ENCODE data around the gene EIF3J.
"Not testable (repeated sequence)": the region's sequence is repeated elsewhere in the genome, so short reads cannot be mapped to it uniquely, and the experiment has no call there.

The EIF3J gene, protein sequence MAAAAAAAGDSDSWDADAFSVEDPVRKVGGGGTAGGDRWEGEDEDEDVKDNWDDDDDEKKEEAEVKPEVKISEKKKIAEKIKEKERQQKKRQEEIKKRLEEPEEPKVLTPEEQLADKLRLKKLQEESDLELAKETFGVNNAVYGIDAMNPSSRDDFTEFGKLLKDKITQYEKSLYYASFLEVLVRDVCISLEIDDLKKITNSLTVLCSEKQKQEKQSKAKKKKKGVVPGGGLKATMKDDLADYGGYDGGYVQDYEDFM

GRCh38 chr15:44536962-44537734 is at the start of gene EIF3J:
TSS of gene EIF3J (plus strand) at chr15:44537147. CDS start at chr15:44537195, 48 bp downstream.
- peak; percentile 89 to 93 (median 92) for DNase-seq (ENCODE audit: low read depth in 2 of 3, low spot score in 1 of 3)

- DNase-seq (ENCODE audit: low read depth in 2 of 3, low spot score in 1 of 3) = no peak
Observed at GRCh38 chr15:44489464-44489863, 47.5 kb upstream of the EIF3J start.

DNA sequence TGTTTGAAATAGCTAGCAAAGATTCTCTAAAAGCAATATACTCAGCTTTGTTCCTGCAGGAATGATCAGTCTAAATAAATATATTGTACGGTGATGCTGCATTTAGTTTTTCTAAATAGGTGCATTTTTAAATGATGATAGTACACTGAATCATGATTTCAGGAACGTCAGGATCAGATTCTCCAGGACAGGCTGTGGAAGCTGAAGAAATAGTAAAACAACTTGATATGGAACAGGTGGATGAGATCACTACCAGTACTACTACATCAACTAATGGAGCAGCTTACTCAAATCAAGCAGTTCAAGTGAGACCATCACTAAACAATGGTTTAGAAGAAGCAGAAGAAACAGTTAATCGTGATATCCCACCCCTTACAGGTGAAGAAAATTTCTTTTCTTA is 46.3 kb upstream of the EIF3J start:
- DNase-seq (ENCODE audit: low read depth in 2 of 3, low spot score in 1 of 3) = no peak

DNA sequence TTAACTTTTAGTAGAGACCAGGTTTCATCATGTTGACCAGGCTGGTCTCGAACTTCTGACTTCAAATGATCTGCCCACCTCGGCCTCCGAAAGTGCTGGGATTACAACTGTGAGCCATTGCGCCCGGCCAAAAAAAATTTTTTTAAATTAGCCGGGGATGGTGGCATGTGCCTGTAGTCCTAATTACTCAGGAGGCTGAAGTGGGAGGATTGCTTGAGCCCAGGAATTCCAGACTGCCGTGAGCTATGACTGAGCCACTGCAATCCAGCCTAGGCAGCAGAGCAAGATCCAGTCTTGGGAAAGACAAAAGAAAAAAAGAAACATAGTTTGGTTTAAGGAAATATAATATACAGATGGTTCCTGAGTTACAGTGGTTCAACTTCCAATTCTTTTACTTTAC is 44.9 kb upstream of the EIF3J start:
- no peak for DNase-seq (ENCODE audit: low read depth in 2 of 3, low spot score in 1 of 3)

DNA sequence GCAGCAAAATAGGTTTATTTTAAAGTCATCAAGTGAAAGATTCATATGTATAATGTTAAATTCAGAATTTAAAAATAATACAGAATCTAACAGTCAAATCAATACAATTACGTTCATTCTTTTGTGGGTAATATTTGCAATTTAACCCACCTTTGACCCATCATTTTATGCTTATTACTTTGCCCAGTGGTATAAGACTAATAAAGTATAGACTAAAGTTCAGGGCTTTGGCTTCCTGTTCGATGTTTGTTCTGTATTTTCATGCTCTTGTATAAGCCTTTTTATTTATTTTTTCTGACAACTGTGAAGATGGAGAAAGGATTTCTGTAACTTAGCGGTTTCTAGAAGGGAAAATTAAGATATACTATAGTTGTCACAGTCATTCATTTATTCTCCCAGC is 44.3 kb upstream of the EIF3J start:
- DNase-seq (ENCODE audit: low read depth in 2 of 3, low spot score in 1 of 3) = no peak

GRCh38 chr15:44495562-44495961 is 41.4 kb upstream of the EIF3J start:
- no peak for DNase-seq (ENCODE audit: low read depth in 2 of 3, low spot score in 1 of 3)

- DNase-seq (ENCODE audit: low read depth in 2 of 3, low spot score in 1 of 3) = no peak
Observed at GRCh38 chr15:44500555-44500954, 36.4 kb upstream of the EIF3J start.

DNA sequence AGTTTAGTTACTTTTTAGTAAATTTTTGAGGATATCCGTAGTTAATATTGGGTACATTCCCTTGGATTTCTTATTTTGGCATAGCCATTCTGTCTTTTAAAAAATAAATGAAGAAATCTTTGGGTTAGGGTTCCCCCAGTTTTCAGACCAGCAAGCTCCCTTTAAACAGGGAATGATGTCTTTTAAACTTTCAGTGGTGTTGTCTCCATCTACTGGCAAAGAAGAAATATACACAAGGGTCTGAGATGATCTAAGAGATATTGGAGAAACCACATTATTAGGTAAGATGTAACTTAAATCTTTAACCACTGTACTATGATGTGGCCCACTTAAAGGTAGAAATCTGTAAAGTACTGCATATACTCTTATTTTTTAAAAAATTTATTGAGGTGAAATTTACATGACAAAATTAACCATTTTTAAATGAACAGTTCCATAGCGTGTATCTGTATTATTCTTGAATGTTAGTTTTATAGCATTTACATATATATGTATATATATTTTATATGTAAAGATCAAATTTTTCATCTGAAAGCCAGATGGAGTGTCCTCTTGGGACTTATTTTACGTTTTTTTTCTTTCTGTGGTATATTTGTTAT is 35.1 kb upstream of the EIF3J start:
- DNase-seq (ENCODE audit: low read depth in 2 of 3, low spot score in 1 of 3) = no peak

GRCh38 chr15:44516436-44516835 is 20.5 kb upstream of the EIF3J start:
- DNase-seq (ENCODE audit: low read depth in 2 of 3, low spot score in 1 of 3) = no peak

DNA sequence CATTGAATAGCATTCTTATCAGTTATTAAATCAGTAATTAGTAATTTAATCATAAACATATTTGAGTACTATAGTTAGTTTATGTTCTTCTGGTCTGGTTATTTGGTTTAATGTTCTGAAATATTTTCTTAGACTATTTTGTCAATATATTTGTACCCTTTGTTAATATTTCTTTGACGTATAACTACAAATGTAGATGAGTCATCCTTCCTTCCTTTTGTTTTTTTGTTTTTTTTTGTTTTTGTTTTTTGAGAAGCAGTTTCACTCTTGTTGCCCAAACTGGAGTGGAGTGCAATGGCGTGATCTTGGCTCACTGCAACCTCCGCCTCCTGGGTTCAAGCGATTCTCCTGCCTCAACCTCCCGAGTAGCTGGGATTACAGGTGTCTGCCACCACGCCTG is 17.4 kb upstream of the EIF3J start:
- DNase-seq (ENCODE audit: low read depth in 2 of 3, low spot score in 1 of 3) = no peak

- DNase-seq (ENCODE audit: low read depth in 2 of 3, low spot score in 1 of 3) = no peak
Observed at GRCh38 chr15:44525018-44525417, 11.9 kb upstream of the EIF3J start.

DNA sequence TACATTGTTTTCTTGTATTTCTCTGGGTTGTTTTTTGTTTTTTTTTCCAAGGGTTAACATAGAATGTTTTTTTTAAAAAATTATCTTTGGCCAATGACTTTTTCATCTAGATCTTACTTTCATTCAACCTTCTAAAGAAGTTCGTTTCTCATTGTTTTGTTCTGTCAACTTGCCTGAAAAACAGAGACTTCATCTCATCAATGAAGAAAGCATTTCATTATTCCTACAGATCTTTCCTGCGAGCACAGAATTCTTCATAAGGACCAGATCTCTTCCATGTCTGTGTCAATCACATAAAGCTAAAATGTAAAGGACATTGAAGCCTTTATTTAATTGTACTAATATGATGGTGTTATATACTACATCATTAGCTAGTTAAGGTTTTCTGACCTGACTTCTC is 9.7 kb upstream of the EIF3J start:
- no peak for DNase-seq (ENCODE audit: low read depth in 2 of 3, low spot score in 1 of 3)

DNA sequence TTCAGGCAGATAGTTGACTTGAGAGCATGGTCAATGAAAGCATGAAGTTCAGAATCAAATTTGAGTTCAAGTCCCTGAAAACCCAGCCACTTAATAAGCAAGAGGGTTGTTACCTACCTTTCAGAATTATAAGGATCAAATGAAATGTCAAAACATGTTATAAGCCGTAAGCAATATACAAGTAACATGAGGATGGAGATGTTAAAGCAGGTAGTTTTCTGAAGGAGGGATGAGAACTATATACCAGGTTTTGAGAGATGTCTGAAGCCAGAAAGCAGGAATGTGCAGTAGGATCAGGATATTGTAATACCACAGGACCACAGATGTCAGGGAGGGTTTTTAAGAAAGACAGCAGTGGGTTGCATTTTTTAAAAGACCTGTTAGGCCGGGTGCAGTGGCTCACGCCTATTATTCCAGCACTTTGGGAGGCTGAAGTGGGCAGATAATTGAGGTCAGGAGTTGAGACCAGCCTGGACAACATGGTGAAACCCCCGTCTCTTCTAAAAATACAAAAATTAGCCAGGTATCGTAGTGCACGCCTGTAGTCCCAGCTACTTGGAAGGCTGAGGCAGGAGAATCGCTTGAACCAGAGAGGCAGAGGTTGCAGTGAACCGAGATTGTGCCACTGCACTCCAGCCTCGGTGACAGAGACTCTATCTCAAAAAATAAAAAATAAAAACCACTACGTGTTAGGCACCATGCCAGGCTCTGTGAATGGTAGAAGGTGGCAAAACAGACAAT is 6.9 kb upstream of the EIF3J start:
- DNase-seq (ENCODE audit: low read depth in 2 of 3, low spot score in 1 of 3) = no peak

DNA sequence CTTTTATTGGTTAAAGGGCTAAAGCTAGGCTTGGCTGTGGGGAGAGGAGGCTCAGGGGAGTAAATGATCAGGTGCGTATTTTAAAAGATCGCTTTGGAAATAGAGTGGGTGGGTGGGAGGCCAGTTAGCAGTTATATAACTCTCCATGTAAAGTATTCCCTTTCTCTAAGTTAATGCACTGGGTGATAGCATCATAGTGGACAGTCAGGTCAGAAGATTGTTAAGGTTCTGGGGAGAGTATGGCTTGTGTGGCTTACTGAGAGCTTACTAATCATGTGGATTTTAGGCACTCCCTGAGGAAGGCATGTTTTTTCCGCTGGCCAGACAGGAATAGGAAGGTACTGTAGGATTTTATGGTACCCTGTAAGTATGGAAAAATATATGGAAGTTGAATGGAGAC is 6.3 kb upstream of the EIF3J start:
- no peak for DNase-seq (ENCODE audit: low read depth in 2 of 3, low spot score in 1 of 3)

DNA sequence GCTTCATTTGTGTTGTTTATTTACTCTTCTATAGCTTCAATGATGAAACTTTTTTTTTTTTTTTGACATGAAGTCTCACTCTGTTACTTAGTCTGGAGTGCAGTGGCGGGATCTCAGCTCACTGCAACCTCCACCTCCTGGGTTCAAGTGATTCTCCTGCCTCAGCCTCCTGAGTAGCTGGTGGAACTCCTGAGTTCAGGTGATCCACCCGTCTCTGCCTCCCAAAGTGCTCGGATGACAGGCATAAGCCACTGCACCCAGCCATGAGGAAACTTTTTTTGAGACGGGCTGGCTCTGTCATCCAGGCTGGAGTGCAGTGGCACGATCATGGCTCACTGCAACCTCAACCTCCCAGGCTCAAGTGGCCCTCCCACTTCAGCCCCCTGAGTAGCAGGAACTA is 4.7 kb upstream of the EIF3J start:
- DNase-seq (ENCODE audit: low read depth in 2 of 3, low spot score in 1 of 3) = not testable (repeated sequence)

DNA sequence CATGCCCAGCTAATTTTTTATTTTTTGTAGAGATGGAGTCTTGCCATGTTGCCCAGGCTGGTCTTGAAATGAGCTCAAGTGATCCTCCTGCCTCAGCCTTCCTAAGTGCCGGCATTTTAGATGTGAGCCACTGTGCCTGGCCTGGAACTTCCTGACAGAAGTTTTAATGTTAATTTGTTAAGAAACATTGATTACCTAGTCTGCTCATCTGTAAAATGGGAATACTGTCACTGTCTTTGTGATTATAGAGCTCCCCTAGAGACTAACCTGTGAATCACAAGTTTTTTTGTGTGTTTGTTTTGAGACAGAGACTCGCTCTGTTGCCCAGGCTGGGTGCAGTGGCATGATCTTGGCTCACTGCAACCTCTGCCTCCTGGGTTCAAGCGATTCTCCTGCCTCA is 4.3 kb upstream of the EIF3J start:
- no peak for DNase-seq (ENCODE audit: low read depth in 2 of 3, low spot score in 1 of 3)

DNA sequence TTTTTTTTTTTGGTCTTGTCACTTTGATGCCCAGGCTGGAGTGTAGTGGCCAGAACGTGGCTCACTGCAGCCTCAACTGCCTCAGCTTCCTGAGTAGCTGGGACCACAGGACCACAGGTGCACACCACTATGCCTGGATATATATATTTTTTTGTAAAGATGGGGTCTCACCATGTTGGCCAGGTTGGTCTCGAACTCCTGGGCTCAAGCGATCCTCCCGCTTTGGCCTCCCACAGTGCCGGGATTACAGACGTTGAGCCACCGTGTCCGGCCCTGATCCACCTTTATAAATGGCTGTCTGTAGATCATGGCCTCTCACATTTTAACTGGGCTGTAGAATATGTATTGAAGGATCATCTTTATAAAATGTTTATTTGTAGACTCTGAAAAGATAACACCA is 1.9 kb upstream of the EIF3J start:
- no peak for DNase-seq (ENCODE audit: low read depth in 2 of 3, low spot score in 1 of 3)

DNA sequence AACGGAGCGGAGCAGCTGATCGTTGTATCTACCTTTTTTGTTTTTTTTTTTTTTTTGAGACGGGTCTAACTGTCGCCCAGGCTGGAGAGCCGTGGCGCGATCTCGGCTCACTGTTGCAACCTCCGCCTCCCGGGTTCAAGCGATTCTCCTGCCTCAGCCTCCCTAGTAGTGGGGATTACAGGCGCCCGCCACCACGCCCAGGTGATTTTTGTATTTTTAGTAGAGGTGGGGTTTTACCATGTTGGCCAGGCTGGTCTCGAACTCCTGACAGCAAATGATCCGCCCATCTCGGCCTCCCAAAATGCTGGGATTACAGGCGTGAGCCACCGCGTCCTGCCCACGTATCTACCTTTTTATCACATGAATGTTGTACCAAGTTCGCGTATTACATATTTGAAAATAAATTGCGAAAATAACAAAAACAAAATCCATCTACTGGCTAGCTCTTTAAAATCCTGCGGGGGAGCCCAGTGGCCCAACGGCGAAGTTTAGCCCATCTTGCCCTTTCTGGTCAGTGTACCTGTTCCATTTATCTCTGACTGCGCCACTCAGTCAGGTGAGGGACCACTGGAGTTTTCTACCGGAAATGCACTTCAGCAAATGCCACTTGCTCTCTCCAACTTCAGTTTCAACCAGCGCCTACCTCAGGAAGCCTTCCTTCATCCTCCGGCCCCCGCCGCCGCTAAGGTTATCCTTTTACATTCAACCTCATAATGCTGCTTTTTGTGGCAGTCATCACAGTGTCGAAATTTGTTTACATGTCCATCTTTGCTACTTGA is 1.2 kb upstream of the EIF3J start:
- peak in 2 of 3 donors; percentile 8 to 24 for DNase-seq (ENCODE audit: low read depth in 2 of 3, low spot score in 1 of 3)

GRCh38 chr15:44536302-44536961 is 515 bp upstream of the EIF3J start:
- no peak for DNase-seq (ENCODE audit: low read depth in 2 of 3, low spot score in 1 of 3)

DNA sequence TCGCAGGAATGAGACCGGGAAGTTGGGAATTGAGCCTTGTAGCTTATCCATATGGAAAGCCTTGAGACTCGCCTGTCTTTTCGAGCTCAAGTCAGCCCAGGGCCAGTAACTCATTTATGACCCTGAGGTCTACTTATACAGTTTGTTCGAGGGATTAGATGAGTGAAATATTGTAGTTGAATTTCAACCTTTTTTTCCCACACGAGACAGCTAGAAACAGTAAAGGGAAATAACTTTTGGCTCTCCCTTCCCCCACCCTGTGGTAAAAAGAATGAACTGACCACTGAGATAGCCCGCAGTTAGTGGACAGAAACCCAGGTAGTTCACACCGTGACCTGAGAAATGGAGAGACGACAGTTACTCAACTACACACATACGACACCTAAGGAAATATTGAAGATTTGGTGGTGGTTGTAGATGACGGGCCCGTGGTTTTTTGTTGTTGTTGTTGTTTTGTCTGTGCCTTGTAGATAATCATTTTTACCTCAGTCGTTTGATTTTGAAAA is 841 bp downstream of the EIF3J start:
- DNase-seq (ENCODE audit: low read depth in 2 of 3, low spot score in 1 of 3) = peak in 2 of 3 donors; percentile 3 to 27
